Inflammatory macrophage treated with lipopolysaccharide for 4 hours (primary cell): Measurements from ENCODE around the gene DCAF11.

Experiments
- DNase-seq: peaks from one replicate; pipeline ENCODE4 v3.0.0-alpha.2; 2020

The DCAF11 gene

GRCh38 chr14:24122898-24123297 lies 8.3 kb downstream of the DCAF11 start:
- no peak for DNase-seq

GRCh38 chr14:24123424-24124417 lies 9.1 kb downstream of the DCAF11 start:
- no peak for DNase-seq

- DNase-seq, result no peak
Observed at GRCh38 chr14:24126939-24127338, 12.4 kb downstream of the DCAF11 start.

GRCh38 chr14:24127673-24128072 lies 13.1 kb downstream of the DCAF11 start:
- no peak for DNase-seq

GRCh38 chr14:24129410-24129998 lies 14.9 kb downstream of the DCAF11 start:
- no peak for DNase-seq

- DNase-seq, result no peak
Observed at GRCh38 chr14:24130380-24130716, 15.8 kb downstream of the DCAF11 start, which contains the start of gene FITM1. Gene FITM1, plus strand, starts transcription at chr14:24130659. Its CDS starts 905 bp downstream, at chr14:24131564.

- DNase-seq, result no peak
Observed at GRCh38 chr14:24130717-24131548, 16.4 kb downstream of the DCAF11 start.

GRCh38 chr14:24131549-24131966 lies 17.0 kb downstream of the DCAF11 start:
- no peak for DNase-seq

- no peak for DNase-seq
Observed at GRCh38 chr14:24132061-24132685, 17.6 kb downstream of the DCAF11 start.

- DNase-seq, result no peak
Observed at GRCh38 chr14:24132976-24133375, 18.4 kb downstream of the DCAF11 start.

- no peak for DNase-seq
Observed at GRCh38 chr14:24133735-24134134, 19.2 kb downstream of the DCAF11 start.

GRCh38 chr14:24135584-24135833 lies 20.9 kb downstream of the DCAF11 start:
- no peak for DNase-seq

- DNase-seq, result peak; percentile 93
Observed at GRCh38 chr14:24135834-24136683, 21.5 kb downstream of the DCAF11 start, which contains the start of gene PSME1. Gene PSME1, plus strand, starts transcription at chr14:24136194. Its CDS starts 69 bp downstream, at chr14:24136263.

- DNase-seq, result no peak
Observed at GRCh38 chr14:24136684-24137528, 22.3 kb downstream of the DCAF11 start.

- DNase-seq, result peak; percentile 11
Observed at GRCh38 chr14:24137529-24138395, 23.2 kb downstream of the DCAF11 start.

- DNase-seq, result no peak
Observed at GRCh38 chr14:24138396-24139271, 24.1 kb downstream of the DCAF11 start.

GRCh38 chr14:24139272-24139934 lies 24.8 kb downstream of the DCAF11 start:
- no peak for DNase-seq
